ENCODE measurements around the gene MAX. TPM values are rescaled to one million over a fixed set of nuclear protein-coding genes. Genes with fewer than 3 reads are reported as not detected.

Gene MAX
- total and polyA plus RNA-seq, 2 donors (not counting 1 experiment from before 2014, with no cell fraction given) = 35.0 to 85.8 TPM

GRCh38 chr14:65028937-65029336 is 73.4 kb downstream of the MAX start:
- Histone ChIP-seq H3K27me3 (ENCODE audit: control insufficient read depth, insufficient read depth, low read length) (no peaks in the 10 kb centered on the region), H3K79me2 (ENCODE audit: control insufficient read depth, insufficient read depth, low read length) (no peaks in the 10 kb centered on the region), H3K36me3 (ENCODE audit: control insufficient read depth, insufficient read depth, low read length) (peaks cover 7% of the 10 kb centered on the region), H2AFZ (ENCODE audit: low read length) (no peak overlapping the region), H3K9ac (ENCODE audit: insufficient read depth, low read length) (no peak overlapping the region), H3K4me1 (ENCODE audit: control insufficient read depth, extremely low read depth, insufficient read depth, low read length) (peaks cover 2% of the 10 kb centered on the region), H3K27ac (ENCODE audit: insufficient read depth, low read length) (no peak overlapping the region), H3K4me3 (replicated peaks in 1 of 4; ENCODE audit: control extremely low read depth in 1 of 4, insufficient read depth in 1 of 4, low read depth in 3 of 4, low read length in 4 of 4) (no peak overlapping the region), H3K9me3 (ENCODE audit: control insufficient read depth, insufficient read depth, low read depth, low read length) (no peaks in the 10 kb centered on the region), H4K20me1 (ENCODE audit: control insufficient read depth, extremely low read depth, insufficient read depth, low read length) (no peaks in the 10 kb centered on the region), H3K4me2 (ENCODE audit: extremely low read depth, insufficient read depth, low read length) (no peak overlapping the region)
- no peak for TF ChIP-seq EZH2 (IDR thresholded peaks at IDR 0.05; ENCODE audit: low read length, missing control alignments)
- TF ChIP-seq CTCF (conservative IDR thresholded peaks at IDR 0.05 in 1 of 2, IDR thresholded peaks at IDR 0.05 in 1 of 2; ENCODE audit: low read depth in 1 of 2, low read length in 2 of 2) = no peak
- DNase-seq (ENCODE audit: low read depth in 2 of 2) = peak in 1 of 2 donors; percentile 24

- TF ChIP-seq CTCF (conservative IDR thresholded peaks at IDR 0.05 in 1 of 2, IDR thresholded peaks at IDR 0.05 in 1 of 2; ENCODE audit: low read depth in 1 of 2, low read length in 2 of 2) = no peak
- Histone ChIP-seq H3K4me1 (ENCODE audit: control insufficient read depth, extremely low read depth, insufficient read depth, low read length) (peaks cover 2% of the 10 kb centered on the region), H3K27ac (ENCODE audit: insufficient read depth, low read length) (no peak overlapping the region), H3K27me3 (ENCODE audit: control insufficient read depth, insufficient read depth, low read length) (no peaks in the 10 kb centered on the region), H3K9me3 (ENCODE audit: control insufficient read depth, insufficient read depth, low read depth, low read length) (no peaks in the 10 kb centered on the region), H3K9ac (ENCODE audit: insufficient read depth, low read length) (no peak overlapping the region), H3K4me2 (ENCODE audit: extremely low read depth, insufficient read depth, low read length) (no peak overlapping the region), H3K79me2 (ENCODE audit: control insufficient read depth, insufficient read depth, low read length) (no peaks in the 10 kb centered on the region), H3K36me3 (ENCODE audit: control insufficient read depth, insufficient read depth, low read length) (peaks cover 7% of the 10 kb centered on the region), H2AFZ (ENCODE audit: low read length) (no peak overlapping the region), H3K4me3 (replicated peaks in 1 of 4; ENCODE audit: control extremely low read depth in 1 of 4, insufficient read depth in 1 of 4, low read depth in 3 of 4, low read length in 4 of 4) (no peak overlapping the region), H4K20me1 (ENCODE audit: control insufficient read depth, extremely low read depth, insufficient read depth, low read length) (no peaks in the 10 kb centered on the region)
- DNase-seq (ENCODE audit: low read depth in 2 of 2) = no peak
These were observed 75.1 kb downstream of the MAX start for GRCh38 chr14:65027127-65027799.

- Histone ChIP-seq H3K27me3 (ENCODE audit: control insufficient read depth, insufficient read depth, low read length) (no peaks in the 10 kb centered on the region), H3K79me2 (ENCODE audit: control insufficient read depth, insufficient read depth, low read length) (no peaks in the 10 kb centered on the region), H3K4me2 (ENCODE audit: extremely low read depth, insufficient read depth, low read length) (no peak overlapping the region), H3K27ac (ENCODE audit: insufficient read depth, low read length) (no peak overlapping the region), H4K20me1 (ENCODE audit: control insufficient read depth, extremely low read depth, insufficient read depth, low read length) (no peaks in the 10 kb centered on the region), H3K4me3 (replicated peaks in 1 of 4; ENCODE audit: control extremely low read depth in 1 of 4, insufficient read depth in 1 of 4, low read depth in 3 of 4, low read length in 4 of 4) (no peak overlapping the region), H3K9me3 (ENCODE audit: control insufficient read depth, insufficient read depth, low read depth, low read length) (no peaks in the 10 kb centered on the region), H3K36me3 (ENCODE audit: control insufficient read depth, insufficient read depth, low read length) (peaks cover 7% of the 10 kb centered on the region), H2AFZ (ENCODE audit: low read length) (no peak overlapping the region), H3K9ac (ENCODE audit: insufficient read depth, low read length) (no peak overlapping the region), H3K4me1 (ENCODE audit: control insufficient read depth, extremely low read depth, insufficient read depth, low read length) (peaks cover 2% of the 10 kb centered on the region)
- TF ChIP-seq CTCF (conservative IDR thresholded peaks at IDR 0.05 in 1 of 2, IDR thresholded peaks at IDR 0.05 in 1 of 2; ENCODE audit: low read depth in 1 of 2, low read length in 2 of 2) (no peak), EZH2 (IDR thresholded peaks at IDR 0.05; ENCODE audit: low read length, missing control alignments) (no peak)
- no peak for DNase-seq (ENCODE audit: low read depth in 2 of 2)
These were observed 75.8 kb downstream of the MAX start for GRCh38 chr14:65026526-65026925.

All from fibroblast of lung (primary cell).